Measurements from ENCODE around the gene KCNJ3. TPM values are rescaled to one million over a fixed set of nuclear protein-coding genes. Genes with fewer than 3 reads are reported as not detected.

The KCNJ3 gene
- total RNA-seq, 1 donor from 2014 or later = 3.2 TPM

- DNase-seq = no peak
Observed at GRCh38 chr2:154707994-154708575, 9.6 kb downstream of the KCNJ3 start.

GRCh38 chr2:154709215-154709614, 10.7 kb downstream of the KCNJ3 start:
- peak; percentile 88 for DNase-seq

- no peak for DNase-seq
Observed at GRCh38 chr2:154710078-154710477, 11.6 kb downstream of the KCNJ3 start.

- DNase-seq = no peak
Observed at GRCh38 chr2:154710685-154711084, 12.2 kb downstream of the KCNJ3 start.

- DNase-seq = no peak
Observed at GRCh38 chr2:154713675-154714074, 15.2 kb downstream of the KCNJ3 start.

- peak; percentile 54 for DNase-seq
Observed at GRCh38 chr2:154720651-154721050, 22.2 kb downstream of the KCNJ3 start.

- DNase-seq = no peak
Observed at GRCh38 chr2:154724194-154724797, 25.8 kb downstream of the KCNJ3 start.

- peak; percentile 14 for DNase-seq
Observed at GRCh38 chr2:154740361-154740760, 41.9 kb downstream of the KCNJ3 start.

GRCh38 chr2:154758871-154759270, 60.4 kb downstream of the KCNJ3 start:
- DNase-seq = no peak

GRCh38 chr2:154762638-154763037, 64.1 kb downstream of the KCNJ3 start:
- no peak for DNase-seq

- DNase-seq = no peak
Observed at GRCh38 chr2:154771664-154772284, 73.3 kb downstream of the KCNJ3 start.

GRCh38 chr2:154776825-154777224, 78.3 kb downstream of the KCNJ3 start:
- DNase-seq = no peak

- no peak for DNase-seq
Observed at GRCh38 chr2:154794406-154794805, 95.9 kb downstream of the KCNJ3 start.

GRCh38 chr2:154795651-154796050, 97.2 kb downstream of the KCNJ3 start:
- DNase-seq = no peak

- DNase-seq = no peak
Observed at GRCh38 chr2:154804451-154804850, 106.0 kb downstream of the KCNJ3 start.

- no peak for DNase-seq
Observed at GRCh38 chr2:154813636-154814035, 115.1 kb downstream of the KCNJ3 start.

GRCh38 chr2:154814856-154815255, 116.4 kb downstream of the KCNJ3 start:
- no peak for DNase-seq

- DNase-seq = no peak
Observed at GRCh38 chr2:154825358-154825757, 126.9 kb downstream of the KCNJ3 start.

GRCh38 chr2:154826827-154827226, 128.3 kb downstream of the KCNJ3 start:
- no peak for DNase-seq

GRCh38 chr2:154827286-154827685, 128.8 kb downstream of the KCNJ3 start:
- DNase-seq = no peak

- DNase-seq = no peak
Observed at GRCh38 chr2:154832711-154833110, 134.2 kb downstream of the KCNJ3 start.

- DNase-seq = no peak
Observed at GRCh38 chr2:154836632-154837031, 138.1 kb downstream of the KCNJ3 start.

- DNase-seq = no peak
Observed at GRCh38 chr2:154837035-154837434, 138.5 kb downstream of the KCNJ3 start.

- no peak for DNase-seq
Observed at GRCh38 chr2:154844513-154844912, 146.0 kb downstream of the KCNJ3 start.
